ENCODE data around the gene PPP1R12C.

DNA sequence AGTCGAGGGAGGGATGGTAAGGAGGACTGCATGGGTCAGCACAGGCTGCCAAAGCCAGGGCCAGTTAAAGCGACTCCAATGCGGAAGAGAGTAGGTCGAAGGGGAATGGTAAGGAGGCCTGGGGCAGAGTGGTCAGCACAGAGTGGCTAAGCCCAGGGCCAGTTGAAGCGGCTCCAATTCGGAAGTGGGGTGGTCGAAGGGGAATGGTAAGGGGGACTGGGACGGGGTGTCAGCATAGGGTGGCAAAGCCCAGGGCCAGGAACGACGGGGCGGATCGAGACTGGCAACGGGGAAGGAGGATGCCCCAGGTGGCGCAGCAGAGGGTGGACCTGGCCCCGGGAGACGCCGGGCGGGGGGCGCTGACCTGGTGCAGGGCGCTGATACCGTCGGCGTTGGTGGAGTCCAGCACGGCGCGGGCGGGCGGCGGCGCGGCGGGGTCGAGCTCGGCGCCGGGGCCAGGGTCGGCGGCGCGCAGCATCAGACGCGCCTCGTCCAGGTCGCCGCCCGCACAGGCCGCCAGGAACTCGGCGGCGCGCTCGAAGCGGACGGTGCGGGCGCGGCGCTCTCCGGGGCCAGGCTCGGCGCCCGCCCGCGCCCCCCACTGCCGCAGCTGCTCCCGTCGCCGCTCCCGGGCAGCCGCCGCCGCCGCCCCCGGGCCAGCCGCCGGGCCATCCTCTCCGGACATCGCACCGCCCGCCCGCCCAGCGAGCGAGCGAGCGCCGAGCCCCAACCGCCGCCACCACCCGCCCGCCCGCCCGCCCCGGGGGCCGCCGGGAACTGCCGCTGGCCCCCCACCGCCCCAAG lies at the start of gene PPP1R12C:
- TF ChIP-seq, protein P1, sequence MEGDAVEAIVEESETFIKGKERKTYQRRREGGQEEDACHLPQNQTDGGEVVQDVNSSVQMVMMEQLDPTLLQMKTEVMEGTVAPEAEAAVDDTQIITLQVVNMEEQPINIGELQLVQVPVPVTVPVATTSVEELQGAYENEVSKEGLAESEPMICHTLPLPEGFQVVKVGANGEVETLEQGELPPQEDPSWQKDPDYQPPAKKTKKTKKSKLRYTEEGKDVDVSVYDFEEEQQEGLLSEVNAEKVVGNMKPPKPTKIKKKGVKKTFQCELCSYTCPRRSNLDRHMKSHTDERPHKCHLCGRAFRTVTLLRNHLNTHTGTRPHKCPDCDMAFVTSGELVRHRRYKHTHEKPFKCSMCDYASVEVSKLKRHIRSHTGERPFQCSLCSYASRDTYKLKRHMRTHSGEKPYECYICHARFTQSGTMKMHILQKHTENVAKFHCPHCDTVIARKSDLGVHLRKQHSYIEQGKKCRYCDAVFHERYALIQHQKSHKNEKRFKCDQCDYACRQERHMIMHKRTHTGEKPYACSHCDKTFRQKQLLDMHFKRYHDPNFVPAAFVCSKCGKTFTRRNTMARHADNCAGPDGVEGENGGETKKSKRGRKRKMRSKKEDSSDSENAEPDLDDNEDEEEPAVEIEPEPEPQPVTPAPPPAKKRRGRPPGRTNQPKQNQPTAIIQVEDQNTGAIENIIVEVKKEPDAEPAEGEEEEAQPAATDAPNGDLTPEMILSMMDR (IDR thresholded peaks at IDR 0.05): no peak
- no peak for TF ChIP-seq POLR2A (IDR thresholded peaks at IDR 0.05)
